CD4-positive, alpha-beta memory T cell (primary cell): ENCODE results near the gene MGME1. TPM values are rescaled to one million over a fixed set of nuclear protein-coding genes. Genes with fewer than 3 reads are reported as not detected.

Source experiments
- CTCF ChIA-PET: fragments of 350-600 bp; sonication (Branson Sonifier 250); formaldehyde crosslinking; loops from one replicate; lab custom pipeline; 2021; ENCODE audit warnings: inconsistent platforms; ENCODE audit not compliant: partially characterized antibody; lab: Charles Lee
- POLR2A ChIA-PET: fragments of 350-600 bp; sonication (Branson Sonifier 250); formaldehyde crosslinking; loops from one replicate; lab custom pipeline; 2021; ENCODE audit not compliant: partially characterized antibody; lab: Charles Lee
- DNase-seq, 5 donors: peaks; one replicate each; pipeline versions ENCODE4 v3.0.0 to v3.0.0-alpha.2; 2020 to 2022; ENCODE audit warnings: mixed read lengths in 1 of 5
- H3K27ac ChIP-seq: one replicate; pipeline ENCODE4 v1.7.0; 2013; ENCODE audit warnings: low read depth, low read length
- H3K27me3 ChIP-seq: 2 replicates; pipeline ENCODE4 v1.7.0; 2013; ENCODE audit warnings: mild to moderate bottlenecking, low read length, moderate library complexity; ENCODE audit not compliant: insufficient read depth
- H3K36me3 ChIP-seq: 2 replicates; pipeline ENCODE4 v1.7.0; 2013; ENCODE audit warnings: mild to moderate bottlenecking, low read length, moderate library complexity; ENCODE audit not compliant: insufficient read depth
- H3K4me1 ChIP-seq: 2 replicates; pipeline ENCODE4 v1.7.0; 2013; ENCODE audit warnings: mild to moderate bottlenecking, low read length, moderate library complexity; ENCODE audit not compliant: insufficient read depth
- H3K4me3 ChIP-seq, 2 donors: one replicate each; pipeline ENCODE4 v1.7.0; 2013; ENCODE audit warnings: low read length in 2 of 2, mild to moderate bottlenecking in 1 of 2
- H3K9me3 ChIP-seq, 2 donors: one replicate each; pipeline ENCODE4 v1.7.0; 2013; ENCODE audit warnings: low read length in 2 of 2, control low read depth in 1 of 2; ENCODE audit not compliant: control insufficient read depth in 1 of 2
- H3K27ac Mint-ChIP-seq, 7 donors: one replicate each; pipeline ENCODE4 v1.8.0; 2020 to 2021; ENCODE audit warnings: mixed read lengths in 7 of 7, mild to moderate bottlenecking in 6 of 7, inconsistent platforms in 3 of 7, moderate library complexity in 3 of 7
- H3K27me3 Mint-ChIP-seq, 2 donors: one replicate each; pipeline ENCODE4 v1.8.0; 2020 to 2021; ENCODE audit warnings: mixed read lengths in 2 of 2
- H3K36me3 Mint-ChIP-seq, 2 donors: one replicate each; pipeline ENCODE4 v1.8.0; 2020 to 2021; ENCODE audit warnings: mixed read lengths in 2 of 2, inconsistent platforms in 1 of 2, mild to moderate bottlenecking in 1 of 2
- H3K4me1 Mint-ChIP-seq, 4 donors: one replicate each; pipeline ENCODE4 v1.8.0; 2020 to 2021; ENCODE audit warnings: mixed read lengths in 4 of 4, mild to moderate bottlenecking in 1 of 4
- H3K4me3 Mint-ChIP-seq, 8 donors: one replicate each; pipeline ENCODE4 v1.8.0; 2020 to 2021; ENCODE audit warnings: mixed read lengths in 8 of 8, mild to moderate bottlenecking in 7 of 8, moderate library complexity in 6 of 8, inconsistent platforms in 3 of 8
- H3K9me3 Mint-ChIP-seq, 8 donors: one replicate each; pipeline ENCODE4 v1.8.0; 2020 to 2021; ENCODE audit warnings: mixed read lengths in 8 of 8, mild to moderate bottlenecking in 5 of 8, inconsistent platforms in 3 of 8, moderate library complexity in 1 of 8
- intact Hi-C: fragments of 100-400 bp; cut with micrococcal nuclease; formaldehyde crosslinking; loops from one replicate; pipeline ENCODE4 v1.15.1; 2023
- polyA plus RNA-seq, 2 donors: library from polyadenylated mRNA; unstranded; fragments of 300-500 nt; fragmentation: Illumina TruSeq; gene quantifications; one replicate each; pipeline ENCODE4 v1.2.3, GENCODE V29; 2021
- total RNA-seq, 2 experiments: library from RNA; stranded (reverse); gene quantifications; one replicate each; pipeline ENCODE4 v1.2.3, GENCODE V29; 2021

Gene MGME1
- total and polyA plus RNA-seq, 4 experiments from 2014 or later = 7.4 to 17.0 (median 16.0) TPM

DNA sequence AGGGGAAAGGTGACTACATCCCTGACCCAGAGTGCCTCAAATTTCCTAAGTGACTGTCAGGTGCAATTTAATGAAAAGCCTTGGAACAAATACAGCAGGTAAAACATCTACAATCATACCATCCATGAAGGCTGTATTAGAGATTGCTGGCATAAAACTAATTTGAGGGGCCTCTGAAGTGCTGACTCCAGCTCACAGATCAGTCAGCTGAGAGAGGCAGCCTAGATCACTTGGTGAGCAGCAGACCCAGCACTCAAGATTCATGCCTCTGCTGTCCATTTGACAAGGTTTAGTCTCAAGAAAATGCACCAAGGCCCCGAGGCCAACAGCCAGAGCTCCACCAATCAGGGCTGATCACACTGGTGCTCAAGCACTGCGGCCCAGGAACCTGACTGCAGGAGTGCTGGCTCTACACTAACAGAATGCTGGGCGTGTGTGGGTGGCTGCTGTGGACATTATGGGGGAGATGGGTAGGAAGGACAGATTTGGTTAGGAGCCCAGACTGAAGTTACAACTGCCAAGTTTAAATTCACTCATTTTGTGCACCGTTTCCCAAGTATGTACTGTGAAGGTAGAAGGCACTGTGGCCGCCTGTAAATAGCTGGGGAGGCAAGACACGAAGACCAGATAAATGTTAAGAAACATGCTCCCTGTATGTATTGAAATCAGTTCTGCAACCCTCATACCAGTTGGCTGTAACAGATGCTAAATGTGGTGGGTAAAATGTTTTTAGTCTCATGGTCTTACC is 28.4 kb upstream of the MGME1 start:
- H3K36me3 ChIP-seq = peaks cover 18% of the 10 kb centered on the region

DNA sequence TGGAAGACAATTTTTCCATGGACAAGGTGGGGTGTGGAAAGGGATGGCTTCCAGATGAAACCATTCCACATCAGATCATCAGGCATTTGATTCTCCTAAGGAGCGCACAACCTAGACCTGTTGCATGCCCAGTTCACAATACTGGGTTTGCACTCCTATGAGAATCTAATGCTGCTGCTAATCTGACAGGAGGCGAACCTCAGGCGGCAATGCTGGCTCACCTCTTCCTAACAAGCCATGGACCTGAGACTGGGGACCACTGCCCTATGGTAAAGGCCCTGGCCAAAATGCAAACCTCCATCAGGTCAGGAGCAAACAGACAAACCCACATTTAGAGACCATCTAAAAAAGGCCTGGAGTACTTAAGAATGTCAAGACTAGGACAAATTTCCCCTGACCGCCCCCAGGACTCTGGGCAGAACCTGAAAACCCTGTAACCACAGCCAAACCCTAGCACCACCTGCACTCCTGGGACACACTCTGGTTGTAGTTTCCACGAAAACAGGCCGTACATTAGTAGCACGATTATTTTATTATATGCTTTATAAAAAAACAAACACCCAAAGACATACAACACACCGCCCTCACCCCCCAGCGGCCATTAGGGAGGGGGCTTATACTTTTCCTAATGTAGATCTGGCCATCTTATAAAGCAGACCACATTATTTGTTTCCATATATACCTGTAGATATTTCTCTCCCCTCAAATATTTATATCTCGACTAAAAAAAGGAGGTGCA is 27.6 kb upstream of the MGME1 start:
- no peaks in the 10 kb centered on the region for H3K27me3 Mint-ChIP-seq
- Histone ChIP-seq H3K36me3 (peaks cover 27% of the 10 kb centered on the region), H3K27me3 (no peaks in the 10 kb centered on the region), H3K4me3 (no peak overlapping the region), H3K9me3 (no peaks in the 10 kb centered on the region), H3K4me1 (peaks cover 13% of the 10 kb centered on the region), H3K27ac (no peak overlapping the region)
- no peak for DNase-seq
- peaks cover 31 to 51% of the 10 kb centered on the region in 2 donors for H3K36me3 Mint-ChIP-seq
- no peaks in the 10 kb centered on the region for H3K9me3 Mint-ChIP-seq
- POLR2A ChIA-PET = no interaction called here
- peaks cover 4 to 14% (median 13%) of the 10 kb centered on the region in 4 donors for H3K4me1 Mint-ChIP-seq
- H3K4me3 Mint-ChIP-seq = no peak overlapping the region
- CTCF ChIA-PET = interaction anchor here (1.1 kb wide), 1 partner anchor 18 kb away, joined by 3 read pairs; no protein-coding TSS in a partner anchor
- H3K27ac Mint-ChIP-seq = peak overlapping the region in 2 of 7 donors; percentile 10 to 54
- intact Hi-C loops = no loop called here

More for the DNA sequence above, 28.4 kb upstream of the MGME1 start:
- H3K4me3 ChIP-seq = no peak overlapping the region
- no peaks in the 10 kb centered on the region for H3K9me3 ChIP-seq
- POLR2A ChIA-PET = interaction anchor here (3.9 kb wide), 1 partner anchor 26 kb away, joined by 20 read pairs; no protein-coding TSS in a partner anchor
- H3K27me3 ChIP-seq = no peaks in the 10 kb centered on the region
- peak overlapping the region in 4 of 7 donors; percentile 12 to 83 (median 66) for H3K27ac Mint-ChIP-seq
- intact Hi-C loops = no loop called here
- CTCF ChIA-PET = interaction anchor here (1.1 to 3.1 kb wide), 4 partner anchors 8 to 291 kb away, joined by 3 to 19 read pairs (median 6); no protein-coding TSS in a partner anchor
- no peak overlapping the region for H3K4me3 Mint-ChIP-seq
- no peaks in the 10 kb centered on the region for H3K9me3 Mint-ChIP-seq
- peaks cover 13% of the 10 kb centered on the region for H3K4me1 ChIP-seq
- H3K4me1 Mint-ChIP-seq = peaks cover 4 to 14% (median 13%) of the 10 kb centered on the region in 4 donors
- no peak overlapping the region for H3K27ac ChIP-seq
- H3K27me3 Mint-ChIP-seq = no peaks in the 10 kb centered on the region
- no peak for DNase-seq
- H3K36me3 Mint-ChIP-seq = peaks cover 26 to 42% of the 10 kb centered on the region in 2 donors

- Histone ChIP-seq H3K27ac (no peak overlapping the region), H3K9me3 (no peaks in the 10 kb centered on the region), H3K4me3 (no peak overlapping the region), H3K36me3 (peaks cover 33% of the 10 kb centered on the region), H3K4me1 (peaks cover 13% of the 10 kb centered on the region), H3K27me3 (no peaks in the 10 kb centered on the region)
- no peak for DNase-seq
- Mint-ChIP-seq H3K9me3 (no peaks in the 10 kb centered on the region), H3K4me3 (no peak overlapping the region), H3K4me1 (peaks cover 4 to 14% (median 13%) of the 10 kb centered on the region in 4 donors), H3K27me3 (no peaks in the 10 kb centered on the region), H3K27ac (peak overlapping the region in 1 of 7 donors; percentile 54), H3K36me3 (peaks cover 37 to 56% of the 10 kb centered on the region in 2 donors)
- ChIA-PET CTCF (no interaction called here), POLR2A (interaction anchor here (0.6 kb wide), 1 partner anchor 436 kb away, joined by 3 read pairs; no protein-coding TSS in a partner anchor)
- intact Hi-C loops = no loop called here
These were observed 27.0 kb upstream of the MGME1 start for GRCh38 chr20:17941826-17942196.

DNA sequence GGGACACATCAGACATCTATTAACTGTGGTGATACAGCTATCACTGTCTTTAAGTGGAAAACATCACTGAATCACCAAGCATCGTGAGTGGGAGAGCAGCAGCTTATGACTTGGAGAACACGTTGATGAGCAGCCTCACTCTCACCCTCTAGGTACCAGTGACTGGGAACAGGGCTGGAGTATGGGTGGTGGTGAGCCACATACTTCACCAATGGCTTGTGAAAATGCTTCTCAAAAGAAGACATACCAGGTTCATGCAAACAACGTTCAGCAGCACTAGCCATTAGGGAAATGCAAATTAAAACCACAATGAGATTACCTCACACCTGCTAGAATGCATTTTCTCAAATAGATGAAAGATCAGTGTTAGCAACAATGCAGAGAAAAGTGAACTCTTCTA is 25.5 kb upstream of the MGME1 start:
- no peaks in the 10 kb centered on the region for H3K27me3 ChIP-seq
- H3K27ac ChIP-seq = no peak overlapping the region
- Mint-ChIP-seq H3K27me3 (no peaks in the 10 kb centered on the region), H3K4me3 (no peak overlapping the region), H3K36me3 (peaks cover 52 to 71% of the 10 kb centered on the region in 2 donors), H3K27ac (peak overlapping the region in 2 of 7 donors; percentile 11 to 45), H3K9me3 (no peaks in the 10 kb centered on the region), H3K4me1 (peaks cover 4 to 14% (median 13%) of the 10 kb centered on the region in 4 donors)
- no peaks in the 10 kb centered on the region for H3K9me3 ChIP-seq
- POLR2A ChIA-PET = no interaction called here
- intact Hi-C loops = no loop called here
- peaks cover 48% of the 10 kb centered on the region for H3K36me3 ChIP-seq
- CTCF ChIA-PET = interaction anchor here (1.1 kb wide), 1 partner anchor 9 kb away, joined by 3 read pairs; no protein-coding TSS in a partner anchor
- no peak overlapping the region for H3K4me3 ChIP-seq
- DNase-seq = no peak
- H3K4me1 ChIP-seq = peaks cover 13% of the 10 kb centered on the region

DNA sequence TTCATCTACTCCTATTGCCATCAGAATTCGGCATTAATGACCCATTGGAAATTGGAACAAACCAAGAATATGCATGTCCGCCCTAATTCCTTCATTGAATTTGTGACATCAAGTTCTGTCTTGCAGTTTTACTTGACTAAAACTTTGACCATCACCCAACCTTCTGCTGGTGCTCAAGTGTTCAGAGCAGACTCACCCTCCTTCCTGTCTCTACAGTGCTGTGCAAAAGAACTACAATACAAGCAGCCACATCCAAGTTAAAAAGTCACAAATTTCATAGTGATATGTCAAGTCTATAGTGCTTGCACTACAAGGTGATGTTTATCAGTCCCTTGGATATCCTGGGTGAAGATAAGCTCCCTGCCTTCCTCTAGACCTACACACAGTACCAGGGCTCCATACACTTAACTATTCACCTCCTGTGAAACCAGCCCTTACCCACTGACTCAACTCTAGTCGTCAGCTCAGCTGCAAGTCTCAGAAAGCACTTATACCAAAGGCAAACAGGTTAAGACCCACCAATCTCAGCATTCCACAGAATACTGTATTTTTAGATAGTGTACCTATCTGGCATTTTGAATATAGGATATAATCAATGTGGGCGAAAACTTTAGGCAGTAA is 23.9 kb upstream of the MGME1 start:
- DNase-seq = no peak
- Mint-ChIP-seq H3K27ac (peak overlapping the region in 4 of 7 donors; percentile 17 to 72 (median 33)), H3K4me1 (peaks cover 0 to 5% (median 1%) of the 10 kb centered on the region in 4 donors), H3K36me3 (peaks cover 68 to 86% of the 10 kb centered on the region in 2 donors), H3K9me3 (no peaks in the 10 kb centered on the region), H3K4me3 (no peak overlapping the region), H3K27me3 (no peaks in the 10 kb centered on the region)
- no peak overlapping the region for H3K27ac ChIP-seq
- no peaks in the 10 kb centered on the region for H3K4me1 ChIP-seq
- ChIA-PET POLR2A (no interaction called here), CTCF (no interaction called here)
- H3K36me3 ChIP-seq = peaks cover 64% of the 10 kb centered on the region
- no peaks in the 10 kb centered on the region for H3K27me3 ChIP-seq
- H3K4me3 ChIP-seq = no peak overlapping the region
- intact Hi-C loops = no loop called here
- H3K9me3 ChIP-seq = no peaks in the 10 kb centered on the region

GRCh38 chr20:17946040-17946439 is 22.8 kb upstream of the MGME1 start:
- no peak for DNase-seq
- ChIA-PET CTCF (interaction anchor here (1.1 to 1.3 kb wide), 2 partner anchors 9 to 264 kb away, joined by 3 to 4 read pairs; partner anchors contain the start of gene RRBP1), POLR2A (interaction anchor here (0.6 to 1.3 kb wide), 2 partner anchors 22 to 264 kb away, joined by 3 to 4 read pairs; no protein-coding TSS in a partner anchor)
- H3K27ac Mint-ChIP-seq = peak overlapping the region in 2 of 7 donors; percentile 31 to 46
- no peaks in the 10 kb centered on the region for H3K27me3 ChIP-seq
- H3K27me3 Mint-ChIP-seq = no peaks in the 10 kb centered on the region
- no peaks in the 10 kb centered on the region for H3K9me3 Mint-ChIP-seq
- H3K4me1 Mint-ChIP-seq = peaks cover 0 to 5% (median 0%) of the 10 kb centered on the region in 4 donors
- H3K36me3 ChIP-seq = peaks cover 75% of the 10 kb centered on the region
- no peaks in the 10 kb centered on the region for H3K4me1 ChIP-seq
- H3K9me3 ChIP-seq = no peaks in the 10 kb centered on the region
- H3K4me3 ChIP-seq = no peak overlapping the region
- H3K4me3 Mint-ChIP-seq = no peak overlapping the region
- no peak overlapping the region for H3K27ac ChIP-seq
- H3K36me3 Mint-ChIP-seq = peaks cover 77 to 95% of the 10 kb centered on the region in 2 donors
- intact Hi-C loops = no loop called here
